SK-N-MC (cell line): ENCODE measurements around the gene KLF7.
A peak's percentile ranks its signal among the peaks of the same experiment; 100 is the strongest.

Source experiments
- EZH2 ChIP-seq: fragments of 200-600 bp; sonication (generic); IDR thresholded peaks from one replicate; pipeline ENCODE4 v1.6.1; 2017; ENCODE audit warnings: antibody characterized with exemption
- FOXP2 ChIP-seq: optimal IDR thresholded peaks from 2 replicates; pipeline ENCODE3; 2011; ENCODE audit warnings: mild to moderate bottlenecking, moderate library complexity; ENCODE audit not compliant: insufficient read depth; ENCODE audit errors: extremely low read length, control extremely low read depth
- POLR2AphosphoS5 ChIP-seq: IDR thresholded peaks from 2 replicates; pipeline ENCODE4 v1.6.1; 2012; ENCODE audit warnings: mild to moderate bottlenecking, low read depth, low read length, borderline replicate concordance

- TF ChIP-seq EZH2, result no peak
- TF ChIP-seq POLR2AphosphoS5, result no peak
- peak; percentile 91 for TF ChIP-seq FOXP2
Observed at GRCh38 chr2:207166039-207166348, 246 bp upstream of the KLF7 start.
